ENCODE measurements around the gene ASAP2.

The ASAP2 gene

DNA sequence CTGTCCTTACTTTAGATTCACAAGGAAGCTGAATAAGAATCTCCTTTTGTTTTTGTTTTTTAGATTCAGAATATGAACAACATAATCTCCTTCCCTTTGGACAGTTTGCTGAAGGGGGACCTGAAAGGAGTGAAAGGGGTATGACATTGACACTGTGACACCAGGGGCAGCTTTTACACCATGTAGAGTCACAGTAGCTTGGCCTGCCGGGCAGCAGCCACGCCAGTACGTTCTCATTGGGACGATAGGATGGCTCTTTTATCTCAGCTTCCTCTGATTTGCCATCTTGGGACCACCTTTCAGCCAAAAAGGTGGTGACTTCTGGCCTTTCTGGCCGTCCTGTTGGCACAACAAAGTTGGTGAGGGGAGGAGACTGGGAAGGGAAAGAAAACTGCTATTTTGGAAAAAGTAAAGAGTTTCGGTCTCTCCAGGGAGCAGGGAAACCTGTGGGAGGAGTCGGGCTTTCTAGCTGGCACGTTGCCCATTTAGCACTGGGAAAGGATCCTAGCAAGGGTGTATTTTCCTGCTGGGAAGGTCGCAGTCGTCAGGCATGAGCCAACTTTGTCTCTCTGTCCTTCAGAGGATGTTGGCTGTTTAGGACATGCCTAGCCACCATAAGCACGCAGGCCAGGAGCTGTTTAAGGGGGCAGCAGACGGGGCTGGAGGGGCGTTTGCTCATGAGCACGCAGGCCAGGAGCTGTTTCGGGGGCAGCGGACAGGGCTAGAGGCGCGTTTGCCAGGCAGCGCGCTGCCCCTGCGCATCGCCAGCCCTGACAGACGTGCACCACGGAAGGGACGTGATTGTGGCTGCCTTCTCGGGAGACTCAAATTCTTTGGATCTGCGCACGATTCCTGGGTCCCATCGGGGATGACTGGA, 112.1 kb downstream of the ASAP2 start:
- no peak for DNase-seq (ENCODE audit: low read depth in 2 of 2)

GRCh38 chr2:9319338-9319715, 112.7 kb downstream of the ASAP2 start:
- DNase-seq (ENCODE audit: low read depth in 2 of 2), result no peak

GRCh38 chr2:9322576-9322975, 116.0 kb downstream of the ASAP2 start:
- DNase-seq (ENCODE audit: low read depth in 2 of 2), result no peak

- no peak for DNase-seq (ENCODE audit: low read depth in 2 of 2)
These were observed 118.8 kb downstream of the ASAP2 start for GRCh38 chr2:9325428-9325827.

DNA sequence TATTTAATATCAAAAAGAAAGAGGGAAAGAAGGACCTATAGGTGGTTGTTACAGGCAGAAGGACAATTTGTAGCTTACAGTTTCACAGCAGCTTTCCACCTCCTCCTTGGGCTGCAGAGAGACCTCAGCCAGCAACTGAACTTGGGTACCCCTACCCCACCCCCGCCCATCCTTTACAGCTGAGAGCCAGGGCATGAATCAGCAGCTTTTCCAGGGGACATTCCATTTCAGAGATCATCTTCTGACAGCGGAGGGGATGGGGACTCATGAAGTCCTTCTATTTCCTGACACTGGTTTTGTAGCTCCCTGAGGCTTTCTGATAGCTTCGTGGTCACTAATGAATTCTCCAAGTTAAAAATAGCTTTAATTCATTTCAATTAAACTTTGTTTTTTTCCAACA, 120.4 kb downstream of the ASAP2 start:
- DNase-seq (ENCODE audit: low read depth in 2 of 2), result no peak

DNA sequence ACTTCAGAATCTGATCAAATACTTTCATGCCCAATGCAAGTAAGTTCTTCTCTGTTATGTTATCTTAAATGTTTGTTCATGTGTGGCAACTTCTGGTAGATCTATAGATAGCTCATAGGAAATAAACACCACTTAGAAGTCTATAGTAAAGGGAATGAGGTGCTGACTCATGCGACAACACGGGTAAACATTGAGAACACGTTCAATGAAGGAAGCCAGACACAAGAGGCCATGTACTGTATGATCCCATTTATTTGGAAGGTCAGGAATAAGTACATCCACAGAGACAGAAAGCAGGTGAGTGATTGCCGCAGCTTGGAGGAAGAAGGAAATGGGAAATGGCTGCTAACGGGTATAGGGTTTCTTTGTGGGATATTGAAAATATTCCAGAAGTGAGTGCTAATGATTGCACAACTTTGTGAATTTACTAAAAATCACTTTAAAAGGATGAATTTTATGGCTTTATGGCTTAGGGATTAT, 121.3 kb downstream of the ASAP2 start:
- DNase-seq (ENCODE audit: low read depth in 2 of 2), result no peak

DNA sequence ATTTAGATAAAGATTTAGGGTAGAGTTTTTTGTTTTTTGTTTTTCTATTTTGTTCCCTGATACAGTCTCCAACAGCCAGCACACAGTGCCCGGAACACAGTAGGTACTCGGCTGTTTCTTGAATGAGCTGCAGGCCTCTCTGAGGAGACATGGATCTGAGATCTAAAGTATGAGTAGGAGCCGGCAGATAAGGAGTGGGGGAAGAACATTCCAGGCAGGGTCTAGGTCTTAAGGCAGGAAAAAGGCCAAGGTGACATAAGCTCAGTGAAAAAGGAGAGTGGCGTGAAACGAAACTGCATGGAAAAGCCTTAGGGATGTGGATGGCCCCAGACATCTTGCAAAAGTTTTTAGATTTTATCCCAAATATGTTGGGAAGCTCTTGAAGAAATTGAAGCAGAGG, 122.3 kb downstream of the ASAP2 start:
- DNase-seq (ENCODE audit: low read depth in 2 of 2), result no peak

GRCh38 chr2:9329497-9329896, 122.9 kb downstream of the ASAP2 start:
- no peak for DNase-seq (ENCODE audit: low read depth in 2 of 2)

DNA sequence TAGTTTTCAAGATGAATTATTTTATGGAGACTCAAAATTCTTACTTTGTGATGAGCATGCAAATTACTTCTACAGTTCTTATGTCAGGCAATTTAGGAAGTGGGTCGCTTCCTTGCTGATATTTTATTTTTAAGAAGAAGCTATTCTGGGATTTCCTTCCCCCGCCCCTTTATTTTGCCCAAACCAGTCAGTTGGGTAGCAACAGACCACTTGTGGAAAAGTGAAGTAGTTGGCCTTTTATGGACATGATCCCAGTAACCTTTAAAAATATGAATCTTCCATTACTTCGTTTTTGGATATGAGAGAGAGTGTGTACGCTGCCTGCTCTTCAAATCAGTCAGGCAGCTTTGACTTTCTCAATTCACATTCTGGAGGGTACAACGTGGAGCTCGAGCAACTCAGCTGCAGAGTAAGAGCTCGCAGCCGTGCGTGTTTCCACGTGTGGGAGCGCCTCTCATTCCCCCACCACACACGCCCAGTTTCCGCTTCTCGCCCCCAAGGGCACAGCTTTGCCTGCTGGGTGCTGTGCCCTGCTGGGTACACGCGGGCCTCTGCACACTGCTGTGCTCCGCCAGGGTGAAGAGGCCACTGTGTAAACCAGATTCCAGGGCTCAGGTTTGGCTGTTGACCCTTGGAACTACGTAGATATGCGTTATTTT, 124.1 kb downstream of the ASAP2 start:
- no peak for DNase-seq (ENCODE audit: low read depth in 2 of 2)

GRCh38 chr2:9331704-9332103, 125.1 kb downstream of the ASAP2 start:
- DNase-seq (ENCODE audit: low read depth in 2 of 2), result no peak

GRCh38 chr2:9332136-9332852, 125.7 kb downstream of the ASAP2 start:
- no peak for DNase-seq (ENCODE audit: low read depth in 2 of 2)

GRCh38 chr2:9332853-9333245, 126.2 kb downstream of the ASAP2 start:
- no peak for DNase-seq (ENCODE audit: low read depth in 2 of 2)

- DNase-seq (ENCODE audit: low read depth in 2 of 2), result no peak
These were observed 127.1 kb downstream of the ASAP2 start for GRCh38 chr2:9333591-9334171.

GRCh38 chr2:9334761-9335160, 128.1 kb downstream of the ASAP2 start:
- DNase-seq (ENCODE audit: low read depth in 2 of 2), result no peak

DNA sequence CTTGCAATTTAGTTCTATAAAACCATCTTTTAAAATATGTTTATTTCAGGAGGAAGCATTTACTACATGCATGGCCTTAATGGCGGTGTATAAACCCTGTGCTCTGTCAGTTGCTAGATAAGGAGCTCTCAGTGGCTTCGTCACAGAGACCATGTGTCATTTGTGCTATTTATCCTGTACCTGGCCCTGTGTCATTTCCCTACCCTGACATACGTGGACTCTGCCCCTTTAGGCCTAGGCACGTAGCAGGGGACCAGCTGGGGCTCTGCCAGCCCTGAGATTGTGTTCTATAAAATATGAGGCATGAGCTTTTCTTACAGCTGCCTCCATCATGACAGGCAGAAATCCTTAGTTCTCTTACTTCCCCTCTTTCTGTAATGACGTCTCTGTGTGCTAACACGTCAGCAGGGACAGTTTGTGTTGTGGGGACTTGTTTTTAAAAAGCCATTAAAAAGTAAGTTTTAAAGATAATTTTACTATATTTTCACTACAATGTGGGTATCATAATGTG, 128.8 kb downstream of the ASAP2 start:
- no peak for DNase-seq (ENCODE audit: low read depth in 2 of 2)

- no peak for DNase-seq (ENCODE audit: low read depth in 2 of 2)
These were observed 129.6 kb downstream of the ASAP2 start for GRCh38 chr2:9336241-9336575.

GRCh38 chr2:9336576-9337314, 130.1 kb downstream of the ASAP2 start:
- no peak for DNase-seq (ENCODE audit: low read depth in 2 of 2)

- no peak for DNase-seq (ENCODE audit: low read depth in 2 of 2)
These were observed 131.3 kb downstream of the ASAP2 start for GRCh38 chr2:9337901-9338300.

DNA sequence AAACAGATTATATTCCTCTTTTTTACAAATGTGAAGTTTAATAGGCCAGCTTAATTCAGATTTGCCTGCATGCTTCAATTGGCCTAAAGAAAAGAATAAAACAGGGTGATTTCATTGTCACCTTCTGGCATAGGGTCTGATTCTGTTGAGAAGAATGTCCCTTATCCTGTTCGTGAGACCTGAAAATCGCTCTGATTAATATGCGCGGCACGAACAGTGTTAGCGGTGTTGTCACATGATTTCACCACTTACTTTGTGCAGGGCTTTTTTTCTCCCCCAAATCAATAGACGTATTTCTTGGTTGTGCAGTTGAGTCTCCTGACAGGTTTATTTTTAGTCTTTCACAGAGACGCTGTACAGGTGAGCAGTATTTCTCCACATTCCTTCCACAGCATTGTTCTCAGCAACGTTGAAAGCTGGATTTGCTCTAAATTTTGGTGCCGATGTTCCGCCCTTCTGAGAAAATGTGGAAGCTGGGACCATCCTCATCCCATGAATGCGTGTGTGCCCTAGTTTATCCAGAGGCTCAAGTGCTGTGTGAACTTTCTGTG, 134.8 kb downstream of the ASAP2 start:
- DNase-seq (ENCODE audit: low read depth in 2 of 2), result no peak

GRCh38 chr2:9342659-9343058, 136.0 kb downstream of the ASAP2 start:
- DNase-seq (ENCODE audit: low read depth in 2 of 2), result no peak

DNA sequence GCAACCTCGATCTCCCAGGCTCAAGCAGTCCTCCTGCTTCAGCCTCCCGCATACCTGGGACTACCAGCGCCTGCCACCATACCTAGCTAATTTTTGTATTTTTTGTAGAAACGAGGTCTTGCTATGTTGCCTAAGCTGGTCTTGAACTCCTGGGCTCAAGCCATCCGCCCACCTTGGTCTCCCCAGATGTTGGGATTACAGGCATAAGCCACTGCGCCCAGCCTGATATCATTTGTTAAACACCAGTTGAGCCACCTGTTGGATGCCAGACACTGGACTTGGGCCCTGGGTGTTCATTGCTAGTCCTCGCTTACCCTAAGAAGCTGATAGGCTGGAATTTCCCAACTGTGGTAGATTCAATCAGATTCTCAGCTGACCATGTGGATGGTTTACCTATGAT, 136.9 kb downstream of the ASAP2 start:
- no peak for DNase-seq (ENCODE audit: low read depth in 2 of 2)
